Activated effector memory CD4-positive, alpha-beta T cell treated with anti-CD3 and anti-CD28 coated beads, Interleukin-2, amount 50 U/mL, for 16 hours (primary cell): ENCODE measurements around the gene C1QL1.
A peak's percentile ranks its signal among the peaks of the same experiment; 100 is the strongest.

Experiments
- DNase-seq: peaks from one replicate; pipeline ENCODE4 v3.0.0-alpha.2; 2020

C1QL1 gene

DNA sequence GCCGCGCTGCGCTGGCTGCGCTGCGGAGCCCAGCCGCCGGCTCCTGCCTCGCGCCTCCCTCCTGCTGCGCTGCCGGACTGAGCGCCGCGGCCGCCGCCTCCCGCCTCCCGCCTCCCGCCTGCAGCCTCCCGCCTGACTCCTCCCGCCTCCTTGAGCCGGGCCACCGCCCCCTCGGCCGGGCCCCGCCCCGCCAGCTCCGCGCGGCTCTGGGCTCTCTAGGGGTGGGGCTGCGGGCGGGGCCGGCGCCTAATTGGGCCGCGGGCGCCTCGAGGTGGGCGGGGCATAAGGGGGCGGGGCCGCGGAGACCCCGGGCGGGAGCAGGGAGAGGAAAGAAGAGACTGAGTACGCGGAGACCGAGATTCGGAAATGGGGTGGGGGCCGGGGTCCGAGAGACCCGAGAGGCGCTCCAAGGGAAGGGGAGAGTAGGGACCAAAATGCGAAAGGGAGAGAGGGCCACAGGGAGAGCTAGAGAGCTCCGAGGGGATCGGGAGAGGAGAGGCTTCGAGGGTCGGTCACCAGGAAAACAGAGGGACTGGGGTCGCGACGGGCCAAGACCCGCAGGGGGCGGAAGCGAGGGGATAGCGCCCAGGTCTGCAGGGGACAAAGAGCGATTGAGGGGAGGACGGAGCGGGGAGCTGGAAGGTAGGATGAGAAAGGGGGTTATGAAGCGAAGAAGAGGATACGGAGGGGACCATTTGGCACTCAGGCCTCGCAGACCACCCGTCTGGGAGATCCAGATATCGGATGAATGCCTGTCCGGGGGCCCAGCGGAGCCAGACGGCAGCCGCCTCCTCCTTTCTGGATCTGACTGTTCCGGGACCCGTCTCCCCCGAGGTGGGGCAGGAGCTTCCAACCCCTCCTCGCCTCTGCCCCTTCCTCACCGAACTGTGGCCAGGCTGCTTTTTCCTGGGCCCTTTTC is at the start of gene C1QL1:
Gene C1QL1, minus strand, starts transcription at position 79 of the 919 bp plus-strand sequence. CDS start 255 bp downstream, outside the sequence.
- DNase-seq = peak; percentile 95

DNA sequence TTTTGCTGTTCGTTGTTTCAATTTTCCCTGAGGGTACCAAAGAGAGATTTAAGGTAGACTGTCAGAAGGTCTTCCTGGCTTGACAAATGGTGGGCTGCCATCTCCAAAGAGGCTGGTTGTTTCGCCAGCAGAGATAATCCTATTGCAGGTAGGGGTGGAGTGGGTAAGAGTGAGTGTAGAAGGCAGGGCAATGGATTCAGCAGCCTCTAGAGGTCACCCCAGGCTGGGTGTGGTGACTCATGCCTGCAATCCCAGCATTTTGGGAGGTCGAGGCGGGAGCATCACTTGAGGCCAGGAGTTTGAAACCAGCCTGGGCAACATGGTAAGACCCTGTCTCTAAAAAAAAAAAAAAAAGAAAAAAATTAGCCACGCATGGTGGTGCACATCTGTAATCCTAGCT is 48.7 kb upstream of the C1QL1 start:
- DNase-seq = no peak

- DNase-seq = no peak
These were observed 48.1 kb upstream of the C1QL1 start for GRCh38 chr17:45016237-45016636.

GRCh38 chr17:45013021-45013997 is 45.2 kb upstream of the C1QL1 start:
- DNase-seq = no peak

- DNase-seq = no peak
These were observed 43.7 kb upstream of the C1QL1 start for GRCh38 chr17:45011767-45012166.

GRCh38 chr17:45009676-45010467 is 41.8 kb upstream of the C1QL1 start:
- DNase-seq = no peak

DNA sequence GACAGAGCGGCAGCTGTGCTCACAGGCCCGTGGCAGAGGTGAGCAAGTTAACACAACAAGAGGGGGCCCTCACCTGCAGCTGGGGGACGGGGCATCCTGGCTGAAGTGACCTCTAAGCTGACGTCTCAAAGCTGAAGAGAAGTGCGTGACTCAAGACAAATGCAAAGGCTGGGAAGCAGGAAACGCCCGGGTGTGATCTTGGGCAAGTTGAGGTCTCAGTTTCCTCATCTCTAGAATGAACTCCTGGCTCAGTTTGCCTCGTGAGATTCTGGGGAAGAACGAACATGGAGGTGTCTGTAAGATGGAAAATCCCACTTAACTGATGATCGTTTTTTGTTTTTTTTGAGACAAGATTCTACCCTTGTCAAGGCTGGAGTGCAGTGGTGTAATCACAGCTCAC is 40.1 kb upstream of the C1QL1 start:
- DNase-seq = no peak

GRCh38 chr17:45006927-45007461 is 38.9 kb upstream of the C1QL1 start:
- DNase-seq = no peak

DNA sequence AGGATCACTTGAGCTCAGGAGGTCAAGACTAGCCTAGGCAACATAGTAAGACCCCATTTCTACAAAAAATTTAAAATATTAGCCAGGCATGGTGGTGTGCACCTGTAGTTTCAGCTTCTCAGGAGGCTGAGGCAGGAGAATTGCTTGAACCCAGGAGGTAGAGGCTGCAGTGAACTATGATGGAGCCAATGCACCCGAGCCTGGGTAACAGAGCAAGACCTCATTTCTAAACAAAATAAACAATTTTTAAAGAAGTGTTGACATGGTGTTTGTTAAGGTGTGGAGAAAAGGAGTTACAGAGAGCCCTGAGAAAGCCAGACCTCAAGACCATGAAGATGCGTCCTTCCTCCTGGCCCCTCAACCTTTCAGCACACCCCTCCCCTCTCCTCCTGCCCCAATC is 37.6 kb upstream of the C1QL1 start:
- DNase-seq = no peak

DNA sequence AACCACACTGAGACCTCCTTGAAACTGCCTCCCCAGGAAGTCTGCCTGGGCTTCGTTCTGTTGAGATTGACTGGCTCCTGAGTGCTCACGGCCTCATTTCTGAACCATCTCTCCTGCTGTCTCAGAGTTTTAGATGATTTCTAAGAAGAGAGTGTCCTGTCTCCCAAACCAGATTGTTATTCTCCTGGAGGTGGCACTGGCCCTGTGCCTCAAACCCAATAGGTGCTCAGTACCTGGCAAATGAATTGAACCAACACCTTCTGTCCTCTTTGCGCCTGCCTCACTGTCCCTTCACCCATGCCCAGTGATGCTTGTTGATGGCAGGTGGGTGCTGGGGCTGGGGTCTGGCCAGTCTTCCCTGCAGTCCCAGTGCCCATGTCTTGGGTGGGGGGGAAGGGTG is 36.3 kb upstream of the C1QL1 start:
- no peak for DNase-seq

DNA sequence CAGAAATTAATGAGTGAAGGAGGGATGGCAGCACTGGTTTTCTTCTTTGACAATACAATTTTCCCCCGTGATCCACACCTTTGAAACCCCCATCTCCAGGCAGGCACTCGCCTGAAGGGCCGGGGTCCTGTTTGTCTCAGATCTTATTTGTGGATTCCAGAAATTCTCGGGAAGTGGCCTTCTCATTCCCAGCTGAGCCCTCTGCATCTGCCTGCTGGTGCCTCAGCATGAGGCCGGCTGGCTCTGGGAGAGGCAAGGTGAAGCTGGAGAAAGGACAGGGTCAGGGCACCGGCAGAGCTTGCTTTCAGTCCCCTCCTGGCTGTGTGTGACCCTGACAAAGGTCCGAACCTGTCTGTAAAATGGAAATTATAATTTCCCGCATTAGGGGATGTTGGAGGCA is 35.8 kb upstream of the C1QL1 start:
- DNase-seq = no peak

GRCh38 chr17:45001310-45001709 is 33.2 kb upstream of the C1QL1 start:
- DNase-seq = no peak

DNA sequence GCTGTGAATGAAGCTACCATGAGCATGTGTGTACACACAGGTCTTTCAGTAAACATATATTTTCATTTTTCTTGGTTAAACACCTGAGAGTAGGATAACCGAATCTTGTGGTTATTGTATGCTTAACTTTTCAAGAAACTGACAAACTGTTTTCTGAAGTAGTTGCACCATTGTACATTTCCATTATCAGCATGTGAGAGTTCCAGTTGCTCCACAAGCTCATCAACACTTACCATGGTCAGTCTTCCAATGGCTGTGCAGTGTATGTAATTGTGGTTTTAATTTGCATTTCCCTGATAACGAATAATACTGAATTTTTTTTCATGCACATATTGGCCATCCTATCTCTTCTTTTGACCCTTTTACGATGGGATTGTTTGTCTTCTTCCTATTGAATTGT is 31.3 kb upstream of the C1QL1 start:
- DNase-seq = no peak

DNA sequence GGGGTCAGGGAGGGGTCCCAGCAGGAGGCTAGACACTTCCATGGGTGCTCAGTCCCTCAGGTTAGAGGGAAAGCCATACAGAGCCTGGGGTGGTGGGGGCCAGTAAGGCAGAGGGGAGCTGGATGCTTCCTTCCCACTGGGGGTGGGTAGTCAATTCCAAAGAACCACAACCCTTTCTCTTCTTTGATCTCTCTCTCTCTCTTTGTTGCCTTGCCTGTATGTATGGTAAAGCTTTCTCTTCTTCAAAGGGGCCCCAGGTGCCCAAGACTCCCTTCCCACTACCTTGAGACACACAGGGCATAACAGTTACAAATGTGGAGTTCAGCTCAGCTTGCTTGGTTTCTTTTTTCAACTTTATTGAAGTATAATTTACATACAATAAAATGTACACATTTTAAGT is 30.5 kb upstream of the C1QL1 start:
- DNase-seq = no peak

GRCh38 chr17:44997733-44998520 is 29.8 kb upstream of the C1QL1 start:
- no peak for DNase-seq

GRCh38 chr17:44996304-44996703 is 28.2 kb upstream of the C1QL1 start:
- DNase-seq = no peak

GRCh38 chr17:44995436-44996001 is 27.4 kb upstream of the C1QL1 start:
- no peak for DNase-seq

- no peak for DNase-seq
These were observed 24.3 kb upstream of the C1QL1 start for GRCh38 chr17:44992242-44992939.

GRCh38 chr17:44990994-44991393 is 22.9 kb upstream of the C1QL1 start:
- no peak for DNase-seq

GRCh38 chr17:44989552-44990138 is 21.5 kb upstream of the C1QL1 start:
- DNase-seq = no peak
